Measurements from ENCODE around the gene SAMD4A.

The SAMD4A gene

GRCh38 chr14:54792288-54792687 is 225.4 kb downstream of the SAMD4A start:
- Histone ChIP-seq H2AFZ (ENCODE audit: low read depth, low read length, severe bottlenecking) (no peak overlapping the region), H3K79me2 (ENCODE audit: insufficient read depth, low read length) (no peaks in the 10 kb centered on the region), H3K27me3 (ENCODE audit: low read length) (peaks cover 4% of the 10 kb centered on the region; the same call in 1 of the 2 replicates), H3K27ac (ENCODE audit: low read depth, low read length) (no peak overlapping the region), H3K36me3 (ENCODE audit: low read length) (no peaks in the 10 kb centered on the region), H3K9me2 (replicated peaks; ENCODE audit: insufficient read depth, low read length) (no peaks in the 10 kb centered on the region), H3F3A (ENCODE audit: insufficient read depth) (no peaks in the 10 kb centered on the region), H3K4me3 (ENCODE audit: insufficient read depth, low read length, poor library complexity, severe bottlenecking) (no peak overlapping the region), H3K4me2 (ENCODE audit: low read depth, low read length, poor library complexity, severe bottlenecking) (no peak overlapping the region), H4K20me1 (ENCODE audit: low read depth, low read length) (no peaks in the 10 kb centered on the region), H3K9me3 (ENCODE audit: insufficient read depth, low read length) (no peaks in the 10 kb centered on the region), H3K9ac (ENCODE audit: low read length) (no peak overlapping the region)
- no peak for TF ChIP-seq CTCF (IDR thresholded peaks at IDR 0.05; ENCODE audit: insufficient read depth, low read length, poor library complexity, severe bottlenecking)
- no peak for TF ChIP-seq EZH2phosphoT487 (conservative IDR thresholded peaks at IDR 0.05; ENCODE audit: low read length)

GRCh38 chr14:54794159-54794558 is 227.2 kb downstream of the SAMD4A start:
- Histone ChIP-seq H3K36me3 (ENCODE audit: low read length) (no peaks in the 10 kb centered on the region), H3K9me2 (replicated peaks; ENCODE audit: insufficient read depth, low read length) (no peaks in the 10 kb centered on the region), H3K4me3 (ENCODE audit: insufficient read depth, low read length, poor library complexity, severe bottlenecking) (no peak overlapping the region), H2AFZ (ENCODE audit: low read depth, low read length, severe bottlenecking) (no peak overlapping the region), H4K20me1 (ENCODE audit: low read depth, low read length) (no peaks in the 10 kb centered on the region), H3K4me2 (ENCODE audit: low read depth, low read length, poor library complexity, severe bottlenecking) (no peak overlapping the region), H3K27me3 (ENCODE audit: low read length) (peaks cover 4% of the 10 kb centered on the region; the same call in 1 of the 2 replicates), H3K9ac (ENCODE audit: low read length) (no peak overlapping the region), H3K9me3 (ENCODE audit: insufficient read depth, low read length) (no peaks in the 10 kb centered on the region), H3K27ac (ENCODE audit: low read depth, low read length) (no peak overlapping the region), H3K79me2 (ENCODE audit: insufficient read depth, low read length) (no peaks in the 10 kb centered on the region), H3F3A (ENCODE audit: insufficient read depth) (no peaks in the 10 kb centered on the region)
- TF ChIP-seq EZH2phosphoT487 (conservative IDR thresholded peaks at IDR 0.05; ENCODE audit: low read length) (no peak), CTCF (IDR thresholded peaks at IDR 0.05; ENCODE audit: insufficient read depth, low read length, poor library complexity, severe bottlenecking) (no peak)

GRCh38 chr14:54794796-54795195 is 227.9 kb downstream of the SAMD4A start:
- no peaks in the 10 kb centered on the region for H3K79me2 ChIP-seq (ENCODE audit: insufficient read depth, low read length)
- no peaks in the 10 kb centered on the region for H3K9me3 ChIP-seq (ENCODE audit: insufficient read depth, low read length)
- no peak for TF ChIP-seq CTCF (IDR thresholded peaks at IDR 0.05; ENCODE audit: insufficient read depth, low read length, poor library complexity, severe bottlenecking)
- TF ChIP-seq EZH2phosphoT487 (conservative IDR thresholded peaks at IDR 0.05; ENCODE audit: low read length) = no peak
- H3K9ac ChIP-seq (ENCODE audit: low read length) = no peak overlapping the region
- peaks cover 4% of the 10 kb centered on the region; the same call in 1 of the 2 replicates for H3K27me3 ChIP-seq (ENCODE audit: low read length)
- no peak overlapping the region for H3K4me3 ChIP-seq (ENCODE audit: insufficient read depth, low read length, poor library complexity, severe bottlenecking)
- no peaks in the 10 kb centered on the region for H3K36me3 ChIP-seq (ENCODE audit: low read length)
- H3K4me2 ChIP-seq (ENCODE audit: low read depth, low read length, poor library complexity, severe bottlenecking) = no peak overlapping the region
- H3K9me2 ChIP-seq (replicated peaks; ENCODE audit: insufficient read depth, low read length) = no peaks in the 10 kb centered on the region
- H2AFZ ChIP-seq (ENCODE audit: low read depth, low read length, severe bottlenecking) = no peak overlapping the region
- H3K27ac ChIP-seq (ENCODE audit: low read depth, low read length) = no peak overlapping the region
- H4K20me1 ChIP-seq (ENCODE audit: low read depth, low read length) = no peaks in the 10 kb centered on the region
- H3F3A ChIP-seq (ENCODE audit: insufficient read depth) = no peaks in the 10 kb centered on the region

Measured in SU-DHL-6 (cell line).